ENCODE measurements around the gene FCHSD2. TPM values are rescaled to one million over a fixed set of nuclear protein-coding genes. Genes with fewer than 3 reads are reported as not detected.

Gene FCHSD2
- total and polyA plus RNA-seq, 2 of the 8 experiments (the other 6 are each of a cell fraction or from before 2014, with no cell fraction given) = 4.1 to 7.8 TPM

DNA sequence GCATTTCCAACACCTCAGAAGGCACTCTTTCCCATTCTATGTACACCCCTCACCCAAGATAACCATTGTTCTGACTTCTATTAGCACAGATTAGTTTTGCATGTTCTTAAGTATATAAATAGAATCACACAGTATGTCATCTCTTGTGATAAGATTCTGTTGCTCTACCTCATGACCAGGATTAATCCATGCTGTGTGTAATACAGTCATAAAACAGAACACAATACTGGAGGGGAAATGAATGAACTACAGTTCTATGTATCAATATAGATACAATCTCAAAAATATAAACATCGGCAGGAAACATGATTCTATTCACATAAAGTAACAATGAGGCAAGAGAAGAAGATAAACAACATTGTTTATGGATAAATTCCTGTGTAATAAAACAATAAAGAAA lies 176.4 kb downstream of the FCHSD2 start (continued):
- no peak for TF ChIP-seq BCL11A (IDR thresholded peaks at IDR 0.05; ENCODE audit: low read depth in 2 of 2, low read length in 2 of 2)
- TF ChIP-seq TEAD4 (IDR thresholded peaks at IDR 0.05; ENCODE audit: low read depth, low read length) = no peak
- no peak for TF ChIP-seq YY1 (IDR thresholded peaks at IDR 0.05; ENCODE audit: low read depth, low read length)
- TF ChIP-seq POLR2AphosphoS5 (IDR thresholded peaks at IDR 0.05; ENCODE audit: low read depth, low read length) = no peak
